ENCODE results near the gene FKBP2.

Gene FKBP2

DNA sequence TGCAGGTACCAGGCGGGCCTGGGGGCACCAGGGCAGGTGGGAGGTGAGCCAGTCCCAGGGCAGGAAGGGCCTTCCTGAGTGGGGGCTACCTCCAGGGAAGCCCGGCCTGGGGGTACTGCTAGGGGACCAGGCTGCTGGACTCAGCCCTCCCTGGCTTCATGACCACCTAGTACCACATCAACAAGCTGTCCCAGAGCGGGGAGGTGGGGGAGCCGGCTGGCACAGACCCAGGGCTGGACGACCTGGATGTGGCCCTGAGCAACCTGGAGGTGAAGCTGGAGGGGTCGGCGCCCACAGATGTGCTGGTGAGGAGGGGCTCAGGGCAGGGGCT, 21.6 kb upstream of the FKBP2 start:
- DNase-seq (ENCODE audit: low read depth): no peak

DNA sequence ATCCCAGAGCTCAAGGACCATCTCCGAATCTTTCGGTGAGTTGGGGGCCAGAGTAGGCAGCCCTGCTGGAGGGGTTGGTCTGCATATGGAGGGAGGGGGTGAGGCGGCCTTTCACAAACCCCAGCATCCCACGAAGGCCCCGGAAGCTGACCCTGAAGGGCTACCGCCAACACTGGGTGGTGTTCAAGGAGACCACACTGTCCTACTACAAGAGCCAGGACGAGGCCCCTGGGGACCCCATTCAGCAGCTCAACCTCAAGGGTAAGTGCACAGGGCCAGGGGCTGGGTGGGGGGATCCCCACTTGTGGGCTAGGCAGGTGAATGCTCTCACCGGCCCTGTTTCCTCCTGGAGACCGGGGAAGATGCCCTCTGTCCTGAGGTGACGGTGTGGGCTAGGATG, 21.1 kb upstream of the FKBP2 start:
- DNase-seq (ENCODE audit: low read depth): no peak

GRCh38 chr11:64220271-64220670, 20.6 kb upstream of the FKBP2 start:
- no peak for DNase-seq (ENCODE audit: low read depth)

DNA sequence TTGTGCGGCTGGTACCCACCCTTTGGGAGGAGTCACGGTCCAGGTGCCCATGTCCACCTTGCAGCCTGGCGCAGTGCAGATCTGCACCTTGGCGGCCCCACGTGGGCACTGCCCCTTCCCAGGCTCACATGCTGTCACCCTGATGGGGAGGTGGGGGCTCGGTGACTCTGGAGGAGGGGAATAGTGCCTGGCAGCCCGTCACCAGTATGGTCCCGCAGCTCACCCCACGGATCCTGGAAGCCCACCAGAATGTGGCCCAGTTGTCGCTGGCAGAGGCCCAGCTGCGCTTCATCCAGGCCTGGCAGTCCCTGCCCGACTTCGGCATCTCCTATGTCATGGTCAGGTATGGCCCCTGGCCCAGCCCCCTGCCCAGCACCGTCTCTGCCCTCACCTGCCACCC, 20.1 kb upstream of the FKBP2 start:
- no peak for DNase-seq (ENCODE audit: low read depth)

- no peak for DNase-seq (ENCODE audit: low read depth)
These were observed 18.3 kb upstream of the FKBP2 start for GRCh38 chr11:64222651-64223000.

DNA sequence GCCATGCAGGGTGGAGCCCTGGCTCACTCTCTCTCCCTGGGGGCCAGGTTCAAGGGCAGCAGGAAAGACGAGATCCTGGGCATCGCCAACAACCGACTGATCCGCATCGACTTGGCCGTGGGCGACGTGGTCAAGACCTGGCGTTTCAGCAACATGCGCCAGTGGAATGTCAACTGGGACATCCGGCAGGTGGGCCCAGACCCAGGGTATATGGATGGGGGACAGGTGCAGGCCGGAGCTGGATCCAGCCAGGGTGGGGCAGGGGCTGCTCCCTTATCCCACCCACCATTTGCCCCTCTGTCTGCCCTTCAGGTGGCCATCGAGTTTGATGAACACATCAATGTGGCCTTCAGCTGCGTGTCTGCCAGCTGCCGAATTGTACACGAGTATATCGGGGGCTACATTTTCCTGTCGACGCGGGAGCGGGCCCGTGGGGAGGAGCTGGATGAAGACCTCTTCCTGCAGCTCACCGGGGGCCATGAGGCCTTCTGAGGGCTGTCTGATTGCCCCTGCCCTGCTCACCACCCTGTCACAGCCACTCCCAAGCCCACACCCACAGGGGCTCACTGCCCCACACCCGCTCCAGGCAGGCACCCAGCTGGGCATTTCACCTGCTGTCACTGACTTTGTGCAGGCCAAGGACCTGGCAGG, 17.8 kb upstream of the FKBP2 start:
- DNase-seq (ENCODE audit: low read depth): no peak

- DNase-seq (ENCODE audit: low read depth): no peak
These were observed 16.6 kb upstream of the FKBP2 start for GRCh38 chr11:64224151-64224890.

GRCh38 chr11:64224891-64225607, 15.8 kb upstream of the FKBP2 start:
- DNase-seq (ENCODE audit: low read depth): no peak

DNA sequence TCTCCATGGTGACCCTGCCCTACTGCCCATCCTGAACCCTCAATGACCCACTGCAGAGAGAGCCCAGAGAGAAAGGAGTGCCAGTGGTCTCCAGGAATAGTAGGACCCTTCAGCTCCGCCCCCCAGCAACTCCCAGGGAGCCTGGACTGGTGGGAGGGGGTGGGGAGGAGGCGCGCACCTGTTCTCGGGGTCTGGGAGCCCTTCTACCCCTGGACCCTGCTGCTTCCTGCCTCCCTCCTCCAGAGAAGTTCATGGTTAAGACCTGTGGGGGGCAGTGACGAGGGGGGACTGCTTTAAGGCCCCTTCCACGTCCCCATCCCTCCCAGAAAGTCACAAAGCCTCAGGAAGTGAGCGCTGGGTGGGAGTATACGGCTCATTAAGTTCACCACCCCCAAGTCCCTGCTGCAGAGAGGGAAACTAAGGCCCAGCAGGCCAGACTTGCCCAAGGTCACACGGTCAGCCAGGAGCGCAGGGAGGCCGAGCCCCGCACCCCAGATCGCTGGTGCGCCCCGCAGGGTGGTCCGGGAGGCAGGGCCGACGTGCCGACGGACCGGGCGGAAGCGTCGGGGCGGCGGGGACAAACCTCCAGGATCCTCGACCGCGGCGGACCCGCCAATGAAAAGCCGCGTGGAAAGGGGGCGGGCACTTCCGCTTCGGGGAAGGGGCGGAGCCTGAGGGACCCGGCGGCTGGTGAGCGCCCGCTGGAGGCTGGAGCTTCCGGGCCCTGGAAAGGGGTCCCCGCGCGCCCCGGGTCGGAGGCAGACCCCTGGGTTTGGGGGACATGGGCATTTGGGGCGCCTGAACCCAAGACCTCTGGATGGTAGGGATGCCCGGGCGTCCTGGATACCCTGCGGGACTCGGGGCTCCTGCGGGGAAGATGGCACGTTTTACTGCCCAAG, 15.0 kb upstream of the FKBP2 start, which contains the start of the genes NUDT22 and TRPT1:
Gene NUDT22 (plus strand): TSS at position 667 of the 899 bp plus-strand sequence. CDS start 379 bp downstream, outside the sequence.
Gene TRPT1 (minus strand): TSS at position 579 of the 899 bp plus-strand sequence. CDS start 326 bp downstream, at position 253.
- DNase-seq (ENCODE audit: low read depth): peak; percentile 91

- no peak for DNase-seq (ENCODE audit: low read depth)
These were observed 14.3 kb upstream of the FKBP2 start for GRCh38 chr11:64226507-64227051.

GRCh38 chr11:64227405-64227956, 13.4 kb upstream of the FKBP2 start:
- DNase-seq (ENCODE audit: low read depth): no peak

DNA sequence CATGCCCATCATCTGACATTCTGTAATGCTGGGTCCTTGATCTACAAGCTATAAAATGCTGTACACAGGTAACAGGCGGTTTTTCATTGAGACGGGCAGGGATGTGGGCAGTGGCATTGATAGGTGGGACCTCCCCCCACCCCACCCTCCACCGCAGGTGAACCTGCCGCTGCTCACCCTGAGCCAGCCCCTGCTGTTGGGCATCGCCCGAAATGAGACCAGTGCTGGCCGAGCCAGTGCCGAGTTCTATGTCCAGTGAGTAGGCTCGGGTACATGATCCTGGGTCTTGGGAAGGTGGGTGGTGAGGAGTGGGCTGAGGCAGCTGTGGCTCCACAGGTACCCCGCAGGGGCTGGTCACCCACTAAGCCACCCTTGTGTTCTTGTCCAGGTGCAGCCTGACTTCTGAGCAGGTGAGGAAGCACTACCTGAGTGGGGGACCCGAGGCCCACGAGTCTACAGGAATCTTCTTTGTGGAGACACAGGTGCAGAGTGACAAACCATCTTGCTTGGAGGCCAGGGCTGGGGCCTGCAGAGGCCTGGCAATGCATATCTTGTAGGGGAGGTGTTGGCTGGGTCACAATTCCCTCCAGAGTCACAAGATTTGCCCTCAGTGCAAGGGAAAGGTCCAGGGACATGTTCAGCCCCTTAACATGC, 11.7 kb upstream of the FKBP2 start:
- no peak for DNase-seq (ENCODE audit: low read depth)

DNA sequence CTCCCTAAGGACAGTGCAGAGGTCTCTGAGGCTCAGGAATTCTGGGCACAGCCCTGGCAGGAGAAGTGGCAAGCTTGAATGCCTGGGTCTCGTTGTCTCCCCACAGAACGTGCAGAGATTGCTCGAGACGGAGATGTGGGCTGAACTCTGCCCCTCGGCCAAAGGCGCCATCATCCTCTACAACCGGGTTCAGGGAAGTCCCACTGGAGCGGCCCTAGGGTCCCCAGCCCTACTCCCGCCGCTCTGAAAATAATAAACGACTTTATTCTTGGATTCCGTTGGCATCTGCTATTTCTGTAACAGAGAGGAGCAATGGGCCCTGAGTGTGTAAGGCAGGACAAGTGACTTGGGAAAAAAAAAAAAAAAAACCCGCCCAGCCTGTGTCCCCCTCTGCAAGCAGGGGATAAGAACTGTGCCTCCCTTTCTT, 11.1 kb upstream of the FKBP2 start:
- no peak for DNase-seq (ENCODE audit: low read depth)

DNA sequence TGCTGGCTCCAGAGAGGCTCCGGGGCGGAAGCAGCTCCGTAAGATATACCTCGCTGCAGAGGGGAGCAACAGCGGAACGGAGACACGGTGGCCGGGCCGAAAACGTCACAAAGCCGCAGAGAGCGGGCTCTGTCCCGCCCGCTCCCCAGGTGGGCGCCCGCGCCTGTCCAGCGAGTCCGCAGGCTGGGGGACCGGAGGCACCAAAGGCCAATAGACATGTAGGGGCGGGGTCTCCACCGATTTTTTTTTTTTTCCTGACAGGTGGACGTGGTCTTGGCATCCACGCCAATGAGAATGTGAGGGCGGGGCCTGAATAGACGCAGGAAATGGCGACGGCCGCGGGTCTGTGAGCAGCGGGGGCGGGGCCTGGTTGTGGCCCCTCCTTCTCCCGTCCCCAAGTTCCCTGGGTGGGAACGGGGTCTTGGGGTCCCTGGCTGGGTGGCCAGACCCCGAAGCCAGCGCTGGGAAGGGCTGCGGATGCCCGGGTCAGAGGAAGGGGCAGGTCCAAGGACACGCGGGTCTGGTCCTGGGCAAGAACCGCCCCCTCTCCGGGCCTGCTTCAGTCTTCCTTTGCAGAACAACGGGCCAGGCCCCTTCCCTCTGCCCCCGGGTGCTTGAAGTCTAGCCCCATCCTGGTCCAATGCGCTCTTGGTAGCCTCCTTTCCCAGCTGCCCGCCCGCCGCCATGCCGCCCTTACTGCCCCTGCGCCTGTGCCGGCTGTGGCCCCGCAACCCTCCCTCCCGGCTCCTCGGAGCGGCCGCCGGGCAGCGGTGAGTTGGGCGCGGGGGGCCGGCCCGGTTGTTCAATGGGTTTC, 10.5 kb upstream of the FKBP2 start, which contains the start of gene DNAJC4:
Gene DNAJC4 (plus strand): TSS at position 378 of the 814 bp plus-strand sequence. CDS start 307 bp downstream, at position 685.
- DNase-seq (ENCODE audit: low read depth): peak; percentile 75

DNA sequence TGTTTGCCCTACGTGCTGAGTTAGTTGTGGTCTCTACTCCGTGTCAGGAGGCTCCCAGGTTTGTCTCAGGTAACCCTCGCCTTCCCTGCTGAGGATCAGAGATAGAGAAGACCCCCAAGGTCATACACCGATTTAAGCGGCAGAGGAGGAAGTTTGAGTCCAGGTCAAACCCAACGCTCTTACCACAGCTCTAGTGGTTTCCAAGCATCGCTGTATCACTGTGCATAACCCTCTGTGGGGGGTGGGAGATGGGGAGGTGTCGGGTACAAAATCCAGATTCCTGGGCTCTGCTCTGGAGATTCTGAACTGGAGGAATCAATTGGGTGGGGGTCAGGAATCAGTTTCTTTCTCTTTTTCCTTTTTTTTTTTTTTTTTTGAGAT, 9.9 kb upstream of the FKBP2 start:
- DNase-seq (ENCODE audit: low read depth): no peak

GRCh38 chr11:64231546-64231945, 9.3 kb upstream of the FKBP2 start:
- DNase-seq (ENCODE audit: low read depth): no peak

GRCh38 chr11:64232182-64232966, 8.5 kb upstream of the FKBP2 start:
- DNase-seq (ENCODE audit: low read depth): no peak

GRCh38 chr11:64232967-64233315, 8.0 kb upstream of the FKBP2 start:
- DNase-seq (ENCODE audit: low read depth): no peak

- DNase-seq (ENCODE audit: low read depth): peak; percentile 52
These were observed 6.8 kb upstream of the FKBP2 start, which contains the start of gene VEGFB for GRCh38 chr11:64233913-64234586. TSS of gene VEGFB (plus strand) at chr11:64234584. CDS start at chr11:64234834, 250 bp downstream.

Measured in stimulated activated CD8-positive, alpha-beta memory T cell treated with anti-CD3 and anti-CD28 coated beads, Interleukin-12 subunit alpha, Interleukin-12 subunit beta, amount 100 ng/mL, for 1 hour (primary cell).